ENCODE results near the gene MDH1.
"Not testable (repeated sequence)": the region's sequence is repeated elsewhere in the genome, so short reads cannot be mapped to it uniquely, and the experiment has no call there.

The MDH1 gene
- 52.9 to 106 reads per million in 2 donors for total RNA-seq

DNA sequence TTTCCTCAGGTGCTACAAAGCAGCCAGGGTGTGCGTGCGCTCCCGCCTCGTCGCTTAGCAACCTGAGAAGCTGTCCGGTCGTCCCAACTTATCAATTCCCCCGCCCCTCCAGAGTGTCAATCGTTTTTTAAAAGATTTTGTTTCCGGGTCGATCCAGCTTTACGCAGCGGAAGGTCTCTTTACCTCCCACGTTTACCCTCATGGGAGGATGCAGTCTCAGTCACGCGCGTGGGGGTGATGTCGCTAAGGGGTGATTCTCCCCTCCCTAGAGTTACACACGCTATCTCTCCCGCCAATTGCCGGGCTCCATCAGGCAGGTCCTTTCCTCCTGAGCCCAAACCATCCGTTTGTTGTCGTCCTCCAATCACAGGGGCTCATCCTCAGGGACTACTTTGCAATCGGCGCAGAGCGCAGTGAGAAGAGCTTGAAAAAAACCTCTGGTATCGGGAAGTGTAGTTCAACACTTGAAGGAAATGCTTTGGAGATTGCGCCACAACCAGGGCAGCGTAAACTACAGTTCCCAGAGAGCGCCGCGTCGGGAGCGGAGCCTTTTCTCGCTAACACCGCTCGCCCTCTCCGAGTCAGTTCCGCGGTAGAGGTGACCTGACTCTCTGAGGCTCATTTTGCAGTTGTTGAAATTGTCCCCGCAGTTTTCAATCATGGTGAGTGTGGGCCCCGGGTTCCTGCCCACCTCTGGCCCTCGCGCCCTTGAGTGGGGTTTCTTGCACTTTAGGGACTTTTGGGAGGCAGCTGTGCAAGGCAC, at the start of gene MDH1, which contains the start of gene WDPCP:
MDH1 (plus strand) TSS at position 579 of the 763 bp plus-strand sequence; CDS start at position 660, 81 bp downstream.
WDPCP (minus strand) TSS at position 93 of the 763 bp plus-strand sequence. CDS start 206 bp downstream, outside the sequence.
- peak; percentile 85 for DNase-seq

DNA sequence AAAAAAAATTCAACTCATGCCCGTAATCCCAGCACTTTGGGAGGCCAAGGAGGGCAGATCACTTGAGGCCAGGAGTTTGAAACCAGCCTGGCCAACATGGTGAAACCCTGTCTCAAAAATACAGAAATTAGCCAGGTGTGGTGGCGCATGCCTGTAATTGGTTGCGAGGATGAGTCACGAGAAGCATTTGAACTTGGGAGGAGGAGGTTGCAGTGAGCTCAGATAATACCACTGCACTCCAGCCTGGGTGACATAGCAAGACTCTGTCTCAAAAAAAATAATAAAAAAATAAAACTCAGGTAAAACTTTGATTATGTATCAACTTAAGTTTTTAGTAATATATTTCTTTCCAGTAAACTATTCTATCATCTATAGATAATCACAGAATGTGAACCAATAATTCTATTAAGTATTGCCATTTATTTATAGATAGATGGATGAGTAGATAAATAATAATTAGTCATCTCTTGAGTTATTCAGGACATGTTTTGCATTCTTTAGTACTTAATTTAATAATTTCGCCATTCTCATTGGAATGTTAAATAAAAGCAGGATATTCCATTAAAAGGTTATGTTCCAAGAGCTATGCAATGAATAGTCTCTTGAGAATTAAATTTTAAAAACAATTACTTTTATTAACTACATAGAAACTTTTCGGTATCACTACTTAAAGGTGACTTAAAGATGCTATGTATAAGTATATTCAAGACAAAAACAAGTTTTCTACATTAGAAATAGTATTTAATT, 49.2 kb upstream of the MDH1 start:
- DNase-seq, result no peak

DNA sequence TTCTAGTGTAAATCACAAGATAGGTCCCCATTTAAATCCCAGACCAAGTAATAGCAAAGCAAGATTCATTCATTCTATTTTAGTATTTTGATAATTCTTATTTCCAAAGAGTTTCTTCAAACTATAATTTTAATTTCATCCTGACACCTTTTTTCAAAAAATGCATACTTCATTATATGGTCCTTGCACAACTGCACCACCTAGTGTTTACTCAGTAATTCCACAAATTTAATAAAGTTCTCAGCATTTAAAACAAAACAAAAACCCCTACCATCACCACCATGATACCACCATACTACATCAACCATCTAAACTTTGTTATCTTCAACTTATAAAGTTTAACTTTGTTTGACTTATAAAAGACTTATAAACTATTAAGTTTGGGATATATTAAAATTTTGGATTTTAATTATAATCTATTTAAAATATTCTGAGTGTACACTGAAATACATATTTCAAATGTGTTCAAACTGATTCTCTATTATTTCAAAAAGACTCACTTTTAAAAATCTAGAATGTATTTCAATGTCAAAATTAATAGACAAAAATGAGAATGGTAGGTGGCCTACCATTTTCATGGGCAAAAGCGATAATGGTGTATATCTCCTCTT, 44.6 kb upstream of the MDH1 start:
- no peak for DNase-seq

GRCh38 chr2:63545023-63545422, 43.7 kb upstream of the MDH1 start:
- DNase-seq, result no peak

- no peak for DNase-seq
Observed at GRCh38 chr2:63553049-63553448, 35.7 kb upstream of the MDH1 start.

DNA sequence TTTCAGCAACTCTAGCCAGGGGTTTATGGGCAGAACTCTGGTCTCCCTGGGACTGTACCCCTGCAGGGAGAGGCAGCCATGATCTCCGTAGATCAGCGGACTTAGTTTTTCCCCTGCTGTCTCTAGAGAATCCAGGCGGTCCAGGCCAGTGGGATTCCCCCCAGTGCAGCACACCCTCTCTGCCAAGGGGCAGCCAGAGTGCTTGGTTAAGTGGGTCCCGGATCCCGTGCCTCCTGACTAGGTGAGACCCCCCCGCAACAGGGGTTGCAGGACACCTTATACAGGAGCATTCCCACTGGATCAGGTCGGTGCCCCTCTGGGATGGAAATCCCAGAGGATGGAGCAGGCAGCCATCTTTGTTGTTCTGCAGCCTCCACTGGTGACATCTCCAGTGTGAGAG, 33.5 kb upstream of the MDH1 start:
- no peak for DNase-seq

GRCh38 chr2:63555931-63556330, 32.8 kb upstream of the MDH1 start:
- no peak for DNase-seq

GRCh38 chr2:63557819-63558218, 30.9 kb upstream of the MDH1 start:
- not testable (repeated sequence) for DNase-seq

DNA sequence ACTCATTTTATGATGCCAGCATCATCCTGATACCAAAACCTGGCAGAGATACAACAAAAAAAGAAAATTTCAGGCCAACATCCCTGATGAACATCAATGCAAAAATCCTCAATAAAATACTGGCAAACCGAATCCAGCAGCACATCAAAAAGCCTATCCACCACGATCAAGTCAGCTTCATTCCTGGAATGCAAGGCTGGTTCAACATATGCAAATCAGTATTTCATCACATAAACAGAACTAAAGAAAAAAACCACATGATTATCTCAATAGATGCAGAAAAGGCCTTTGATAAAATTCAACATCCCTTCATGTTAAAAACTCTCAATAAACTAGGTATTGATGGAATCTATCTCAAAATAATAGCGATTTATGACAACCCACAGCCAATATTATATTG, 29.8 kb upstream of the MDH1 start:
- not testable (repeated sequence) for DNase-seq

- DNase-seq, result no peak
Observed at GRCh38 chr2:63562751-63563150, 26.0 kb upstream of the MDH1 start.

GRCh38 chr2:63569740-63570139, 19.0 kb upstream of the MDH1 start:
- DNase-seq, result no peak

GRCh38 chr2:63571291-63571690, 17.5 kb upstream of the MDH1 start:
- no peak for DNase-seq

- DNase-seq, result no peak
Observed at GRCh38 chr2:63572001-63572400, 16.8 kb upstream of the MDH1 start.

DNA sequence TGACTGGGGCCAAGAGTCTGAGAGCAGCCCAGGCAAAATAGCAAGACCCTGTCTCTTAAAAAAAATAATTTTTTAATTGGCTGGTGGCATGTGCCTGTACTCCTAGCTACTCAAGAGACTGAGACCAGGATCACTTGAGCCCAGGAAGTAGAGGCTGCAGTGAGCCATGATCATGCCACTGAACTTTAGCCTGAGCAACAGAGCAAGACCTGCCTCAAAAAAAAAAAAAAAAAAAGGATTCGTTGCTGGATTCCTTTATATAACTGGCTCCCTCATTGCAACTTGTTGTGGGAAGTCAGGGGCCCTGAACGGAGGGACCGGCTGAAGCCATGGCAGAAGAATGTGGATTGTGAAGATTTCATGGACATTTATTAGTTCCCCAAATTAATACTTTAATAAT, 15.7 kb upstream of the MDH1 start:
- not testable (repeated sequence) for DNase-seq

DNA sequence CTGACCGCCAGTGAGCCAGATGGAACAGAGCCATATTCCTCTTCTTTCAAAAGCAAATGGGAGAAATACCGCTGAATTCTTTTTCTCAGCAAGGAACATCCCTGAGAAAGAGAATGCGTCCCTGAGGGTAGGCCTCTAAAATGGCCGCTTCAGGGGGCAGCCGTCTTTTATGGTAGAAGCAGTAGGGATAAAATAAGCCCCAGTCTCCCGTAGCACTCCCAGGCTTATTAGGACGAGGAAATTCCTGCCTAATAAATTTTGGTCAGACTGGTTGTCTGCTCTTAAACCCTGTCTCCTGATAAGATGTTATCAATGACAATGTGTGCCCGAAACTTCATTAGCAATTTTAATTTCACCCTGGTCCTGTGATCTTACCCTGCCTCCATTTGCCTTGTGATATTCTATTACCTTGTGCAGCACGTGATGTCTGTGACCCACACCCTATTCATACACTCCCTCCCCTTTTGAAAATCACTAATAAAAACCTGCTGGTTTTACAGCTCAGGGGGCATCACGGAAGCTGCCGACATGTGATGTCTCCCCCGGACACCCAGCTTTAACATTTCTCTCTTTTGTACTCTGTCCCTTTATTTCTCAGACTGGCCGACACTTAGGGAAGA, 14.9 kb upstream of the MDH1 start:
- DNase-seq, result not testable (repeated sequence)

DNA sequence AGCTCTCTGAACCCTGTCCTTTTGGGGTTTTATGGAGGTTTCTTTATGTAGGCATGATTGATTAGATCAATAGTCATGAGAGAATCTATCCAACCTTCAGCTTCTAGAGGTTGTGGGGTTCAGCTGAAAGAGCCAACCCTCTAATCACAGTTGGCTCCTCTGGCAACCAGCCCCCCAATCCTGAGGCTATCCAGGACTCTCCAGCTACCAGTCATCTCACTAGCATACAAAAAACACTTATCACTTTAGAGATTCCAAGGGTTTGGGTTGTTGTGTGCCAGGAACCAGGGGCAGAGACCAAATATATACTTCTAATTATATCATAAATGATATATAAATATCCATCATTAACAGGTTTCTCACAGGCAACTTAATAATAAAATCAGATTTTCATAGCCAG, 12.2 kb upstream of the MDH1 start:
- no peak for DNase-seq

- DNase-seq, result no peak
Observed at GRCh38 chr2:63578767-63579166, 10.0 kb upstream of the MDH1 start.

DNA sequence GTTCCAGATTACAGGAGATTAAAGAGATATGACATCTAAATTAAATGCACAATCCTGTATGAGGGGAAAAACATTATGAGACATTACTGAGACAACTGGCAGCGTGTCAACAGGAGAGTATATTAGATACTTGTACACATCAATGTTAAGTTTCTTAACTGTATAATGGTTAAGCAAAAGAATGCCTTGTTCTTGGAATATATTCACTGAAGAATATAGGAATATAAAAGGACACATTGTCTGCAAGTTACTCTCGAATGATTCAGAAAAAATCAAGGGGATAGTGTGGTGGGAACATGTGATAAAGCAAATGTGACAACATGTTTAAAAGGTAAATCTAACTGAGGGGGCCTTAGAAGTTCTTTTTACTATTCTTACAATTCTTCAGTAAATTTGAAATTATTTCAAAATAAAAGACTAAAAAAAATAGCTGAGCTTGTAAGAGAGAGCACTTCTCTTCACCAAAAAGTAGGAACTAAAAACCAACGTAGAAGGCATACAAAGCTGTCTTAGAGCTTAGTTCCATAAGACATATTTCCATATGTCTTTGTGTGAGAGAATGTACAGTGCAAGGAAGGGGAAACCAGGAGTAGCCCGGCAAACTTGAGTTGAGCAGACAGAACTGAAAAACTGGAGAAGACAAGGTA, 8.0 kb upstream of the MDH1 start:
- DNase-seq, result no peak

- no peak for DNase-seq
Observed at GRCh38 chr2:63581298-63581961, 7.3 kb upstream of the MDH1 start.

DNA sequence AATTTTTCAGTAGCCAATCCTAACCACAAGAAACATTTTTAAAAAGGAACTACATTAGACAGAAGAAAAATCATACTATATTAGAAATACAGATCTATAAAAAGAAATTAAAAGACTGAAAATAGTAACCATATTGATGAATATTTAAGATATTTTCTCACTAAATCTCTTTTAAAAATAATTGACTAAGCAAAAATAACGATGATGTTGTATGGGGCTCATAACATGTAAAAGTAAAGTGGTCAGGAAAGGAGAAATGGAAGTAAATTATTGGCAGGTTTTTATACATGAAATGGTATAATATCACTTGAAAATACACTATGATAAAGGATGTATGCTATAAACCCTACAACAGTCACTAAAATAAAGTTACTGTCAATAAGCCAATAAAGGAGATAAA, 5.9 kb upstream of the MDH1 start:
- no peak for DNase-seq

DNA sequence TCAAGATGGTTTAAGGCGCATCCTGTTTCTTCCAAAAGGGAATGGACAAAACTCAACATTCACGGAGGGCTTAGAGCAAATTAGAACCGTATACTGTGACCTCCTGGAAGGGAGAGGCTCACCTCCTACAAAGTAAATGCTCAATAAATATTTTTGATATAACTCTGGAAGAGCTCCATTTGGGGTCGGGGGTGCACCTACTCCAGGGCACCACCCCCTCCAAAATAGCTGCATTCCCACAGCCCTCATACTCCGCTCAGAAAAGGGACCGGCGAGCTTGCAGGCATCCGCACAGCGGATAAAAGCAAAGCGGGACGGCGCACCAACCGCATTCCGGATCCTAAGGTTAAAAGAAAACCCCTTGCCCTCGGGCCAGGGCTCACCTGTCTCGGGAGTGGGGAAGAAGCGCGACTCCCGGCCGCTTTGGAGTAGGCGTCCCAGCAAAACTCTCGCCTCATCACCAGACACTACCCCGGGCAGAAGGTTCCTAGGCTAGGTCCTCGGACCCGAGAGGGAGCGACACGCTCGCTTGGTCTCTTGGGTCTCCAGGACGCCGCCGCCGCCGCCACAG, 864 bp upstream of the MDH1 start:
- DNase-seq, result no peak

Data from T-helper 9 cell (primary cell).